ENCODE data around the gene DPEP1. TPM values are rescaled to one million over a fixed set of nuclear protein-coding genes. Genes with fewer than 3 reads are reported as not detected.

DPEP1 gene
- total RNA-seq, 1 donor from 2014 or later = 0.24 TPM

GRCh38 chr16:89572485-89573205 lies 40.8 kb upstream of the DPEP1 start:
- no peak for TF ChIP-seq EZH2 (IDR thresholded peaks at IDR 0.05)
- no peak for TF ChIP-seq EZH2phosphoT487 (IDR thresholded peaks at IDR 0.05)
- no peak for TF ChIP-seq CTCF (IDR thresholded peaks at IDR 0.05)
- Histone ChIP-seq H3K27me3 (peaks cover 43% of the 10 kb centered on the region), H3K4me3 (no peak overlapping the region), H3F3A (ENCODE audit: low read depth) (peaks cover 14% of the 10 kb centered on the region), H3K4me1 (peaks cover 4% of the 10 kb centered on the region), H2AFZ (replicated peaks) (no peak overlapping the region), H3K27ac (no peak overlapping the region), H3K9ac (no peak overlapping the region), H4K20me1 (ENCODE audit: low read depth) (no peaks in the 10 kb centered on the region), H3K9me3 (ENCODE audit: low read depth) (no peaks in the 10 kb centered on the region), H3K4me2 (no peak overlapping the region), H3K79me2 (ENCODE audit: low read depth) (no peaks in the 10 kb centered on the region), H3K36me3 (no peaks in the 10 kb centered on the region)
- H3K27me3 Mint-ChIP-seq (ENCODE audit: insufficient read depth, low read depth) = peaks cover 30% of the 10 kb centered on the region
- H3K4me1 Mint-ChIP-seq = peaks cover 7% of the 10 kb centered on the region
- H3K4me3 Mint-ChIP-seq = no peak overlapping the region
- H3K27ac Mint-ChIP-seq = no peak overlapping the region
- no peak for DNase-seq (ENCODE audit: low spot score)
- no peaks in the 10 kb centered on the region for H3K36me3 Mint-ChIP-seq
- peaks cover 3% of the 10 kb centered on the region for H3K9me3 Mint-ChIP-seq

GRCh38 chr16:89573826-89574680 lies 39.4 kb upstream of the DPEP1 start:
- Histone ChIP-seq H3K9ac (no peak overlapping the region), H2AFZ (replicated peaks) (no peak overlapping the region)

GRCh38 chr16:89574681-89575246 lies 38.7 kb upstream of the DPEP1 start:
- TF ChIP-seq EZH2phosphoT487 (IDR thresholded peaks at IDR 0.05) (peak; percentile 84), CTCF (IDR thresholded peaks at IDR 0.05) (peak; percentile 75), EZH2 (IDR thresholded peaks at IDR 0.05) (peak; percentile 76)
- H3K4me3 Mint-ChIP-seq = peak overlapping the region; percentile 70
- H3K36me3 Mint-ChIP-seq = no peaks in the 10 kb centered on the region
- Histone ChIP-seq H3K9ac (no peak overlapping the region), H3K9me3 (ENCODE audit: low read depth) (no peaks in the 10 kb centered on the region), H3K36me3 (no peaks in the 10 kb centered on the region), H2AFZ (replicated peaks) (peak overlapping the region; percentile 80), H3K4me2 (peak overlapping the region; percentile 87), H3K27me3 (peaks cover 55% of the 10 kb centered on the region), H3K4me3 (peak overlapping the region; percentile 44), H3F3A (ENCODE audit: low read depth) (peaks cover 11% of the 10 kb centered on the region), H4K20me1 (ENCODE audit: low read depth) (no peaks in the 10 kb centered on the region), H3K27ac (no peak overlapping the region), H3K4me1 (peaks cover 4% of the 10 kb centered on the region), H3K79me2 (ENCODE audit: low read depth) (no peaks in the 10 kb centered on the region)
- peak; percentile 93 for DNase-seq (ENCODE audit: low spot score)
- H3K9me3 Mint-ChIP-seq = peaks cover 3% of the 10 kb centered on the region
- H3K4me1 Mint-ChIP-seq = peaks cover 7% of the 10 kb centered on the region
- H3K27me3 Mint-ChIP-seq (ENCODE audit: insufficient read depth, low read depth) = peaks cover 43% of the 10 kb centered on the region
- no peak overlapping the region for H3K27ac Mint-ChIP-seq

More at GRCh38 chr16:89573826-89574680, 39.4 kb upstream of the DPEP1 start:
- no peaks in the 10 kb centered on the region for H4K20me1 ChIP-seq (ENCODE audit: low read depth)
- peaks cover 55% of the 10 kb centered on the region for H3K27me3 ChIP-seq
- peaks cover 4% of the 10 kb centered on the region for H3K4me1 ChIP-seq
- H3K9me3 ChIP-seq (ENCODE audit: low read depth) = no peaks in the 10 kb centered on the region
- no peak for DNase-seq (ENCODE audit: low spot score)
- Mint-ChIP-seq H3K27me3 (ENCODE audit: insufficient read depth, low read depth) (peaks cover 43% of the 10 kb centered on the region), H3K9me3 (peaks cover 3% of the 10 kb centered on the region), H3K27ac (no peak overlapping the region), H3K36me3 (no peaks in the 10 kb centered on the region), H3K4me3 (peak overlapping the region; percentile 55), H3K4me1 (peaks cover 7% of the 10 kb centered on the region)
- no peaks in the 10 kb centered on the region for H3K36me3 ChIP-seq
- TF ChIP-seq EZH2phosphoT487 (IDR thresholded peaks at IDR 0.05) (no peak), EZH2 (IDR thresholded peaks at IDR 0.05) (no peak), CTCF (IDR thresholded peaks at IDR 0.05) (no peak)
- H3K4me3 ChIP-seq = no peak overlapping the region
- no peak overlapping the region for H3K27ac ChIP-seq
- H3F3A ChIP-seq (ENCODE audit: low read depth) = peaks cover 11% of the 10 kb centered on the region
- H3K79me2 ChIP-seq (ENCODE audit: low read depth) = no peaks in the 10 kb centered on the region
- peak overlapping the region; percentile 87 for H3K4me2 ChIP-seq
